Measurements from ENCODE around the gene FKBP15. TPM values are rescaled to one million over a fixed set of nuclear protein-coding genes. Genes with fewer than 3 reads are reported as not detected.

Gene FKBP15
- total RNA-seq, 4 donors from 2014 or later, result 25.7 to 43.8 (median 29.2) TPM

DNA sequence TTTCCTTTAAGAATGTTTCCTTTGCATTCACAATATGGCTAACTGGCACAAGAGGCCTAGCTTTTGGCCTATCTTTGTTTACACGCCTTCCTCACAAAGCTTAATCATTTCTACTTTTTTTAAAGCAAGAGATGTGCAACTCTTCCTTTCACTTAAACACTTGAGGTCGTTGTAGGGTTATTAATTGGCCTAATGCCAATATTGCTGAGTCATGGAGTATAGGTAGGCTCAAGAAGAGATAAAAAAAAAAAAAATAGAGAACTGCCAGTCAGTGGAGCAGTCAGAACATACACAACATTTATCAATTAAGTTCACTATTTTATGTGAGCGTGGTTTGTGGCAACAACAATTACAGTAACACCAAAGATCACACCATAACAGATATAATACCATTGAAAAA, 5.9 kb downstream of the FKBP15 start:
- TF ChIP-seq EP300 (IDR thresholded peaks at IDR 0.05) (no peak), POLR2A (IDR thresholded peaks at IDR 0.05) (no peak)
- TF ChIP-seq, protein P1, sequence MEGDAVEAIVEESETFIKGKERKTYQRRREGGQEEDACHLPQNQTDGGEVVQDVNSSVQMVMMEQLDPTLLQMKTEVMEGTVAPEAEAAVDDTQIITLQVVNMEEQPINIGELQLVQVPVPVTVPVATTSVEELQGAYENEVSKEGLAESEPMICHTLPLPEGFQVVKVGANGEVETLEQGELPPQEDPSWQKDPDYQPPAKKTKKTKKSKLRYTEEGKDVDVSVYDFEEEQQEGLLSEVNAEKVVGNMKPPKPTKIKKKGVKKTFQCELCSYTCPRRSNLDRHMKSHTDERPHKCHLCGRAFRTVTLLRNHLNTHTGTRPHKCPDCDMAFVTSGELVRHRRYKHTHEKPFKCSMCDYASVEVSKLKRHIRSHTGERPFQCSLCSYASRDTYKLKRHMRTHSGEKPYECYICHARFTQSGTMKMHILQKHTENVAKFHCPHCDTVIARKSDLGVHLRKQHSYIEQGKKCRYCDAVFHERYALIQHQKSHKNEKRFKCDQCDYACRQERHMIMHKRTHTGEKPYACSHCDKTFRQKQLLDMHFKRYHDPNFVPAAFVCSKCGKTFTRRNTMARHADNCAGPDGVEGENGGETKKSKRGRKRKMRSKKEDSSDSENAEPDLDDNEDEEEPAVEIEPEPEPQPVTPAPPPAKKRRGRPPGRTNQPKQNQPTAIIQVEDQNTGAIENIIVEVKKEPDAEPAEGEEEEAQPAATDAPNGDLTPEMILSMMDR (IDR thresholded peaks at IDR 0.05), result no peak
- Histone ChIP-seq H3K36me3 (peaks cover 0 to 21% (median 0%) of the 10 kb centered on the region in 3 donors), H3K9me3 (no peaks in the 10 kb centered on the region), H3K27ac (no peak overlapping the region), H3K27me3 (no peaks in the 10 kb centered on the region), H3K4me3 (no peak overlapping the region), H3K4me1 (peaks cover 0 to 32% (median 11%) of the 10 kb centered on the region in 4 donors)
- 80 to 88% methylated on average over 3 of the region's 3 CpGs for WGBS, 2 donors
- no peak for DNase-seq (ENCODE audit: low spot score in 2 of 2)

DNA sequence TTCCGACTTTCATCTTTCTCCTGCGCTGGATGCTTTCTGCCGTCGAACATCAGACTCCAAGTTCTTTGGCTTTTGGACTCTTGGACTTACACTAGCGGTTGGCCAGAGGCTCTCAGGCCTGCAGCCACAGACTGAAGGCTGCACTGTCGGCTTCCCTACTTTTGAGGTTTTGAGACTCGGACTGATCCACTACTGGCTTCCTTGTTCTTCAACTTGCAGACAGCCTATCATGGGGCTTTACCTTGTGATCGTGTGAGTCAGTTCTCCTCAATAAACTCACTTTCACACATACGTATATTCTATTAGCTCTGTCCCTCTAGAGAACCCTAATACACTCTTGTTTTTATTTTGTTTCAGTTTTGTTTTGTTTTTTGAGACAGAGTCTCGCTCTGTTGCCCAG, 10.3 kb downstream of the FKBP15 start:
- 91 to 94% methylated on average over 10 of the region's 10 CpGs for WGBS, 2 donors
- no peak for DNase-seq (ENCODE audit: low spot score in 2 of 2)
- peak overlapping the region in 1 of 4 donors; percentile 11 for H3K27ac ChIP-seq
- H3K9me3 ChIP-seq, result no peaks in the 10 kb centered on the region
- H3K4me3 ChIP-seq, result no peak overlapping the region
- H3K36me3 ChIP-seq, result peaks cover 0 to 64% (median 0%) of the 10 kb centered on the region in 3 donors
- H3K27me3 ChIP-seq, result no peaks in the 10 kb centered on the region
- peaks cover 0 to 5% (median 0%) of the 10 kb centered on the region in 4 donors for H3K4me1 ChIP-seq
- TF ChIP-seq, protein P1 (IDR thresholded peaks at IDR 0.05), result no peak
- TF ChIP-seq POLR2A (IDR thresholded peaks at IDR 0.05) (no peak), EP300 (IDR thresholded peaks at IDR 0.05) (no peak)

DNA sequence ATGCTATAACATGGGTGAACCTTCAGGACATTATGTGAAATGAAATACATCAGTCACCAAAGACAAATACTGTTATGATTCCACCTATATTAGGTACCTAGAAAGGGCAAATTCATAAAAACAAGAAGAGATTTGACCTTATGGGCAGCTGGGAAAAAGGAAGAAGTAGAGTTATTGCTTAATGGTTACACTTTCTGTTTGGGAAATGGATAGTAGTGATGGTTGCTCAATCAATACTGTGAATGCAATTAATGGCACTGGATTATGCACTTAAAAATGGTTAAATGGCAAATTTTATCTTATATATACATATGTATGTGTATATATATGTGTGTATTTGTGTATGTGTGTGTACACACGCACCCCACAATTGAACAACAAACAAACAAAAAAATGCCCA, 15.2 kb downstream of the FKBP15 start:
- Histone ChIP-seq H3K27me3 (no peaks in the 10 kb centered on the region), H3K4me3 (no peak overlapping the region), H3K9me3 (no peaks in the 10 kb centered on the region), H3K4me1 (no peaks in the 10 kb centered on the region), H3K27ac (no peak overlapping the region), H3K36me3 (peaks cover 0 to 100% (median 0%) of the 10 kb centered on the region in 3 donors)
- TF ChIP-seq POLR2A (IDR thresholded peaks at IDR 0.05), result no peak
- TF ChIP-seq, protein P1 (IDR thresholded peaks at IDR 0.05), result no peak
- TF ChIP-seq EP300 (IDR thresholded peaks at IDR 0.05), result no peak
- 92 to 97% methylated on average over 1 of the region's 1 CpG for whole genome bisulfite sequencing, 2 donors
- no peak for DNase-seq (ENCODE audit: low spot score in 2 of 2)

DNA sequence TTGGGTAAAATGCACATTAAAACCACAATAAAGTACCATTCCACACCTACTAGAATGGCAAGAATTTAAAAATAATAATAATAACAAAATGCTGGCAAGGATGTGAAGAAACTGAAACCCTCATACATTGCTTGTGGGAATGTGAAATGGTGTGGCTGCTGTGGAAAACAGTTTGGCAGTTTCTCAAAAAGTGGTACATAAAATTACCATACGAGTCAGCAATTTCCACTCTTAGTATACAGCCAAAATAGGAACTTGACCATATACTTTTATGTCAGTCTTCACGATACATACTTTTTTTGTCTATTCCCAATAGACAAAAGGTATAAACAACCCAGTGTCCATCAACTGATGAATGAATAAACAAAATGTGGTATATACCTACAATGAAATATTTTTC, 15.6 kb downstream of the FKBP15 start:
- Histone ChIP-seq H3K4me3 (no peak overlapping the region), H3K9me3 (no peaks in the 10 kb centered on the region), H3K27ac (no peak overlapping the region), H3K4me1 (no peaks in the 10 kb centered on the region), H3K36me3 (peaks cover 0 to 100% (median 0%) of the 10 kb centered on the region in 3 donors), H3K27me3 (no peaks in the 10 kb centered on the region)
- DNase-seq (ENCODE audit: low spot score in 2 of 2), result no peak
- WGBS, 2 donors, result 76 to 83% methylated on average over 2 of the region's 2 CpGs
- no peak for TF ChIP-seq POLR2A (IDR thresholded peaks at IDR 0.05)
- TF ChIP-seq, protein P1 (IDR thresholded peaks at IDR 0.05), result no peak
- TF ChIP-seq EP300 (IDR thresholded peaks at IDR 0.05), result no peak

DNA sequence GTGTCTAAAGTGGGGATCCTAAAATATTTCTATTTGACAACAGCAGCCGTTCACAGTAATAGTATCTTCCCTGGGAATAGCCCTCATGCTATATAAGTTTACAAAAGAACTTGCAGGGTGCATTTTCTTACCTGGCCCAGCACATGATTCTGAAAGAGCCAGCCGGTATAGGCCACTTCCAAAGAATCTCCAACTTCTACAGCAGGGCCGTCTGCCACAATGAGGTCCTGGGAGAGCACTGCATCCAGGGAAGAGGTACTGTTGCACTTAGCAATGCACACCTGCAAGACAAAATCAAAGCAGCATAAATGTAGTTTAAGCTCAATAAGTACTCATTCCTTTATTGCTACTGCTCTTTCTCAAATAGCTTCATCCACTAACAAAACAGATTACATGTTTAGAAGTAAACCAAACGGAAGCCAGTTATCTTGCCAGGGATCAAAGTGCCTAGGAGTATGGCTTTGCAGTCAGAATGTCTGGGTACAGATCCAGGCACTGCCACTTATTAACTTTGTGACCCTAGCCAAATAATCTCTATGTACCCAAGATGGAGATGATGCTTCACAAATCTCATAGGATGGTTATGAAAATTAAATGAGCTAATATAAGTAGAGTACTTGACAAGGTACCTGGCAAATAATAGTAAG, 21.3 kb downstream of the FKBP15 start:
- Histone ChIP-seq H3K4me3 (no peak overlapping the region), H3K36me3 (peaks cover 2 to 95% (median 20%) of the 10 kb centered on the region in 3 donors), H3K27me3 (no peaks in the 10 kb centered on the region), H3K27ac (no peak overlapping the region), H3K9me3 (no peaks in the 10 kb centered on the region), H3K4me1 (no peaks in the 10 kb centered on the region)
- WGBS, 2 donors, result 93 to 94% methylated on average over 4 of the region's 4 CpGs
- DNase-seq (ENCODE audit: low spot score in 2 of 2), result no peak
- TF ChIP-seq, protein P1 (IDR thresholded peaks at IDR 0.05), result no peak
- no peak for TF ChIP-seq EP300 (IDR thresholded peaks at IDR 0.05)
- no peak for TF ChIP-seq POLR2A (IDR thresholded peaks at IDR 0.05)
